ENCODE results near the gene SLX9.
"Not testable (repeated sequence)": the region's sequence is repeated elsewhere in the genome, so short reads cannot be mapped to it uniquely, and the experiment has no call there.

Gene SLX9

DNA sequence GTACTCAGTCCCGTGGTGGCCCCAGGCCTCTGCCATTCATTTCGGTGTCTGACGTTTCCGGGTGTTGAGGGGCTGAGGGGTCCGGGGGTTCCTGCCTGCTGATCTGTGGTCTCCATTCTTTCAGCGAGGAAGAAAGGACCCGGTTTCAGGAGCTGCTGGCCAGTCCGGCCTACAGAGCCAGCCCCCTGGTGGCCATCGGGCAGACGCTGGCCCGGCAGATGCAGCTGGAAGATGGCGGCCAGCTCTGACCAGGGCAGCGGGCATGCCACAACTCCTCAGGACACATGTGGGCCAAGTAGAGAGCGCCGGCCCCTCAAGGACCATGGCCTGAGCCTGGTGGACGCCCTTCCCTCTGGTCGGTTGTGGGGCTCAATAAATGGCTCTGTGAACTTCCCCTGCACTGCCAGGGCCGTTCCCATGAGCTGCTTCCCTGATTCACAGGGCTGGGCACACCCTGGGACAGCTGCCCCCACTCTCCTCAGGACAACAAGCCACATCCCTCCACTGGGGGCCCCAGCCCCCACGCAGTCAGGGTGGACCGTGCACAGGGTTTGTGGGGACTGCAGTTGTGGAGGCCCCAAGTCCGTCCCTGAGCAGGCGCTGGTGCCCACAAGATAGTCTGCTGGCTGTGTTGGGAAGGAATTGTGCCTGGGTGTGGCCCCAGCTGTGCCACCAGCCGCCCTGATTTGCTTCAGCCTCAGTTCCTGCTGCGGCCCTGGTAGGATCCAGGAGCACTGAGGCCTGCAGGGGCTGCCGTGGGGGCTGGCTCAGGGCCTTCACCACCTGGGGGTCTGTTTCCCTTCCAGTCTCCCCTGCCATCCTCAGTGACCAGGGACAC lies 36.9 kb downstream of the SLX9 start:
- DNase-seq (ENCODE audit: low read depth, low spot score) = not testable (repeated sequence)

DNA sequence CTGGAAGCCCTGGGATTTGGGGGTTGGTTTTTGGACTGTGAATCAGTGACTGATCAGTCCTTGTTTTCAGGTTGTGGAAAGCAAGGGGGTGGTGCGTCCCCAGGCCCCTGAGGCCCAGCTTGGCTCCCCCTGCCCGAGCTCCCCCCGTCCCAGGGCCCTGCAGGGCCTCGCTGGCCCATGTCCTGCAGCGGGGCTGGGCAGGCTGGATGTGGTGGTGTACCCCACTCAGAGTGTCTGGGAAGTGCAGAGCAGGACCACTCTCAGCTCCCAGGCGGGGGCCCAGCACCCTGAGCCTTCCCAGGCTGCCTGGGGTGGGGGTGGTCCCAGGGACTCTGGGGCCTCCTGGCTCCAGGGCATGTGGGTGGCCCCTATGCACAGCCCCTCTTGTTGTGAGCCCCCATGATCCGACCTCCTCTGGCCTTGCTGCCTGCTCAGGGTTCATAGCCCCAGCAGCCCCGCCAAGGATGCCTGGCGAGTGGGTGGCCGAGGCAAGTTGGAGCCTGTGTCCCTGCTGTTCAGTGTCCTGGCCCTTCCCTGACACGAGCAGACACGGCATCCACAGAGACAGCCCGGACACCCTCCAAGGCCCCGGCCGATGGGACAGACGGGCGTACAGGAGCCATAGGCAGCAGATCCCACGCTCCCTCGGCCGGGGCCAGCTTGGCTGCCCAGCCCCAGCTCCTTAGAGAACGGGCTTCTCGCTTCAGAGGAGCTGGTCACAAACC lies 37.9 kb downstream of the SLX9 start:
- DNase-seq (ENCODE audit: low read depth, low spot score) = no peak

DNA sequence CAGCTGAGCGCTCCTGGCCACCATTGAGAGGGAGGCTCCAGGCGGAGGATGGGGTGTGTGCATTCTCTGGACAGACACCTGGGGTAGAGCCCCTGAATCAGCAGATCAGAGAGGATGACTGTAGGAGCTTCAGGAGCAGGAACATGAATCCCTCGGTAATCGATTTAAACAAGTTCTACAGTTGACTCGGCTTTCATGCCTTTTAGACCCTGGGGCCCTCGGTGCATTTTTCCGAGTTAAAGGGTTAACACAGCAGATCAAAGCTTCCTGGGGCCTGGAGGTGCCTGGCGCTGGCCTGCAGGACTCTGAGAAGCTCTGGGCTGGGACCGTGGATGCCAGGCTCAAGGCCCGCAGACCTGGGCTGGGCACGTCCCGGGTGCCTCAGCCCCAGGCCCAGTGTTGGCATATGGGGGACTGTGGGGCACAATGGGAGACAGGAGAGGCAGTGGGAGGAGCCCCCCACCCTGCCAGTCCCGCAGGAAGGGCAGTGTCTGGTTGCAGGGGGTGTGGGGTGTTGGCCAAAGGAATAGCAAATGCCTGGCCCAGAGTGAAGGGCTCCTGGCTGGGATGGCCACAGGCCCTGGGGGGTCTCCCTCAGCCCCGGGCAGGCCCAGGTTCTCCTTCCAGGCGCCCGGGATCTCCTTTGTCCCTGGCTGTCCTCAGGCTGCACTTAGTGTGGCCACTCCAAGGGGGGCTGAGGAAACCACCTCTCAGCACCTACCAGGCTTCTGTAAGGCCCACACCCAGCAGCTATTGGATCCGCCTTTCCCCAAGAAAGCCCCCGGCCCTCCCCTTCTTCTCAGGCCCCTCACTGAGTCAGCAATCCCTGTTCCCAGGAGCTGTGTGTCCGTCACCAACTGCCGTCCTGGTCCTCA lies 40.1 kb downstream of the SLX9 start:
- no peak for DNase-seq (ENCODE audit: low read depth, low spot score)

DNA sequence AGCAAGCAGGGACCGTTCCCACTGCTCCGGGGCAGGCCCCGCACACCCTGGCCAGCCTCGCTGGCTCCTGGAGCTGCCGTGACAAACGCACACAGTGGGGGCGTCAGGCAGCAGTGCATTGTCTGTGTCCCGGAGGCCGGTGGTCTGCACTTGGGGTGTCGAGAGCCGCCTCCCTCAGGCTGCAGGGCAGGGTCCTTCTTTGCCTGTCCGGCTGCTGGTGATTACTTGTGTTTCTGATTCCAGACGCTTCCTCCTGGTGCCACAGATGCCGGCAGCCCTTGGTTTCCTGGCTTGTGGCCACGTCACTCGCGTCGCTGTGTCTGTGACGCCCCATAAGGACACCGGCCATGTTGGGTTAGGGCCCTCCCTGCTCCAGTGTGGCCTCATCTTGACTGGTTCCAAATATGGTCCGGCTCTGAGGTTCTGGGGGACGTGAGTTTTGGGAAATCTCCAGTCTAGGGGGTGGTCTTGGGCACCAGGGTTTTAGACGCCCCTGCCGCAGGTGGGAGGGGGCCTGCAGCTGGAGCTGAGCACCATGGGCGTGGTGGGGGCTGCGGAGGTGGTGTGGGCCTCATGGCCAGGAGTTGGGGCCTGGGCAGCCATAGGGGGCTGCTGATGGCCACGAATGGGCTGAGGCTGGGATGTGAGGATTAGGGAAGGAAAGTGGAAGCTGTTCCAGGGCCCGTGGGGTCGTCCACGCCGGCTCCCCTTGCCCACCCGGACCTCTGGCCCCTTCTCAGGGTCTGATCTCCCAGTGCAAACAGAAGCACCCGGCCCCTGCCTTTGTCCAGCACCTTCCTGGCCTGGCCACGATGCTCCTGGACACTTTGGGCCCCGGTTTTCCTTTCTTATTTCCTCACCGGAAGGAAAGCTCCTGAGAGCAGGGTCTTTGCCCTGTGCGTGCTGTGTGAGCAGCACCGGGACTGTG lies 41.0 kb downstream of the SLX9 start:
- no peak for DNase-seq (ENCODE audit: low read depth, low spot score)

DNA sequence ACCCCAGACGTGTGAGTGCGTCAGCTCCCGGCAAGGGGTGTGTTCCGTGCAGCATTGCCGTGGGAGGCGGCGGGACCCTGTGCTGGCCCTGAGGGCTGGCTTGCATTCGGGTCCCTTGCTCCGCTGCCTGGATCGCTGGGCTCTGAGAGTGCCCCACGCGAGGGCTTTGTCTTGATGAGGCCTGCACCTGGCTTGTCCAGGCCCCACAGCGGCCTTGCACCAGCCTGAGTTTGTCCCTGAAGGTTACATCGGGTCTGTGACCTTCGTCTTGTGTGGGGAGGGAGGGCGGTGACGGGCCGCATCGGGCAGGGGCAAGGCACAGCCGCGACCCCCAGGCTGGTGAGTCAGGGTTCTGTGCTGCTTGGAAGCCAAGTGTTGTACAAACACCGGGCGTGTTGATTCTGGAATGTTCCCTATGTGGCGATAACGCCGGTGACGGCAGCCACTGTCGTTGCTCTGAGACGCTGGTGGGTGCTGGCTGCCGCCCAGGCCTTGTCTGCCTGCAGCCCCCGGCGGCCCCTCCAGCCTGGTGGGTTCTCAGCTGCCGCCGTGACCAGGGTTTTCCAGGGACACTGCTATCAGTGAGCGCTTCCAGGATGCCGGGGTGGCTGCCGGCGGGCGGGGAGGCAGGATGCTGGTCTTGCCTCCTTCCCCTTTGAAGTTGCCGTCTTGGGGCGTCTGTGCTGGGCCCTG lies 42.9 kb downstream of the SLX9 start:
- no peak for DNase-seq (ENCODE audit: low read depth, low spot score)

DNA sequence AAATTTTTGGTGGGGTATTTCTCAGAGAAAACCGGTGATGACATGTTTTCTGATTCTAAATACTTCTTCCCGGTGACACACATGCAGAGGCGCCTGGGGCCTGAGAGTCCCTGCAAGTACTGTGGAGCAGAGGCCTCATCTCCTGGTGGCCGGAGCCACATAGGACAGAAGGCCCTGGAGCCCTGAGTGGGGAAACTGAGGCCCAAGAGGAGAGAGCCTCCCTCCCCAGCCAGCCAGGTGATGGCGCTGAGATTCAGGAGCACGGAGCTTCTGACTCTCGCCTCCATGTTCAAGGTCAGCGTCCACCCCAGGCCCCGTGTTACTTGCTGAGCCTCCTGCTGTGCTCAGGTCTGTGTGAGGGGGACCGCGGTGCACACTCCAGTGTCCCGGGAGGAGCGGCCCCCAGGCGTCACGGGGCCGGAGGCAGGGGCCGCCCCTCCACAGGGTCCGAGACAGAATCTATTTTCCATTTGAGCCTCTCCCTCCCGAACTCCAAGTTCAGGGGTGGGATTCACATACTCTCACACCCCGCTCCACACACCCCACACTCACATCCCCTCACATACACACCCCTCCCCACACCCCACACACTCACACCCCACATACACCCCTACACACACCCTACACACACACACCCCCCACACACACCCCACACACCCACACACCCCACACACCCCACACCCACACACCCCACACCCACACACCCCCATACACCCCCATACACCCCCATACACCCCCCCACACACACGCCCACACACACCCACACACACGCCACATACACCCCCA lies 43.8 kb downstream of the SLX9 start:
- DNase-seq (ENCODE audit: low read depth, low spot score) = no peak

DNA sequence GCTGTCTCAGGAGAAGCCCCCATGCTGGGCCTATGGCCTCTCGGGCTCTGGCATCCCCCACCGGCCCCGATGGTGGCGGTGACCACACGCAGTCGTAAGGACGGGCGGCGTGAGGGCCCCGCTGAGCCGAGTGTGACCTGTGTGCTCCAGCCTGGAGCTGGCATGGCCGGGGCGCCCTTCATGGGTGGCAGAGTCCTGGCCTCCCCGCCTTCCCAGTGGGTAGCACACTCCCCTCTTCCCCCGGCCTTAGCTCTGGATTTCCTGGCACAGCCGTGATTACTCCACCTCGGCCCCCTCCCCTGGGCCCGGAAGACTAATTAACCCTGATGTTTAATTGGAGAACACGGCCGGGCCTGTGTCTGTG lies 44.6 kb downstream of the SLX9 start:
- no peak for DNase-seq (ENCODE audit: low read depth, low spot score)

DNA sequence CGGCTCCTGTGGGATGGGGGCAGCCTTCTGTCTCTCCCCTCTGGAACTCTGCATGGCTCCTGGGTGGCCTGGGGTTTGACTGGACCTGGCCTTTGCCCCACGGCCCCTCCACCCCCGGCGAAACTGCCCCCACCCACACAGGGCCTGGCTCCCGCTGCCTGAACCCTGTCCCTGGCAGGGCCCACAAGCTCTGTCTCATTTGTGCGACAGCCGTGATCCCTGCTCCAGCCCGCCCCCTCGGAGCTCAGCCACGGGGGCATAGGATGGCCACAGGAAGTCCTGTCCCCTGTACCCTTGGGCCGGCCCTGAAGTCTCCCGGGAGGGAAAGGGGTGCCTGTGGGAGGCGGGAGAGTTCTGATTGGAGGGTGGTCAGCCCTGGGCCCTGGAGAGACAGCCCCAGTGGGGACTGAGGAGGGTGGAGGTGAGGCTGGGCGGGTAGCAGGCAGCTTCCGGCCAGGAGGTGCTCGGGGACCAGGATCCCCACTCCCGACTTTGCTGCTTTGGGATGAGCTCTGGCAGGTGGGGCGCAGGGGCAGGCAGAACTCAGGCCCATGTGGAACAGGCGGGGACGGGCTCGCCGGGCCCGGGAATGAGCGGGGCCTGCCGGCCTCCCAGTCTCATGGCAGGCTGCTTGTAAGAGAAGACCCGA lies 45.1 kb downstream of the SLX9 start:
- DNase-seq (ENCODE audit: low read depth, low spot score) = no peak

DNA sequence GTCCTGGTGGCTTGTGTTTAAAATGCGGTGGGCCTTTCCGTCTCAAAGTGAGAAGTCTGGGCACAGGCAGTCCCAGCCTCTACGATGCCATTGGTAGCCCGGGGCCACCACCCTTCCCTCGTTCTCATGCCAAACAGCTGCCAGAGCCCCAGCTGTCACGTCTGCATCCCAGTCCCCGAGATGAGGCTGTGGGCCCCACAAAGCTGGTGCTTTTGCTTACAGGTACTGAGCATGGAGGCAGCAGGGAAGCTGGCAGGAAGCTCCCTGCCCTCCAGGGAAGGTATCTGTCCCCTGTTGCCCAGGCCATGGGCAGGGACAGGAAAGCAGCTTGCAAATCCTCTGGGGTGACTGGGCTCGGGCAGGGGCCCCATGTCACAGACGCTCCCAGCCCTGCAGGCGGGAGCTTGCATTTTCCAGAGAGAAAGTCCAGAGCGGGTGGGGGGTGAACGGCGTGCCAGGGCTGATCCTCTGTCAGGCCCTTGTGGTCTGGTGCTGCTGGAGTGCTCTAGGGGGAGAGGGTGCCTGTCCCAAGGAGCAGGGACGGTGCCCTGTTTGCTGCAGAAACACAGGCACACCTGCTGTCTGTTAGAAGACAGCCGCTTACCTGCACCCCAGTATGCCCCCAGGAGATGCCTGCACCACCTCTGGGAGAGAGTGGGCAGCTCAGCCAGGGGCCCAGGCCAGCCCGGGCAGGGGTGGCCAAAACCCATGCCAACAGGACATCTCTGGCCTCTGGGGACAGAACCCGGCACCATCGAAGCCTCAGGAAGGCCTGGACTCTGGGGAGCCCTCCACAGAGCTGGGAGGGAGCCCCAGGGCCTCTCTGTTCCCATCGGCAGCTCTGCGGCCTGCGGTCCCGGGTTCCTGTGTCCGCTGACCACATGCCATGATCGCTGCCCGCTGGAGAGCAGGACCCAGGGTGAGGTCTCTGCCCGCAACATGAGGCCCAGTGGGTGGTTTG lies 45.9 kb downstream of the SLX9 start:
- no peak for DNase-seq (ENCODE audit: low read depth, low spot score)

DNA sequence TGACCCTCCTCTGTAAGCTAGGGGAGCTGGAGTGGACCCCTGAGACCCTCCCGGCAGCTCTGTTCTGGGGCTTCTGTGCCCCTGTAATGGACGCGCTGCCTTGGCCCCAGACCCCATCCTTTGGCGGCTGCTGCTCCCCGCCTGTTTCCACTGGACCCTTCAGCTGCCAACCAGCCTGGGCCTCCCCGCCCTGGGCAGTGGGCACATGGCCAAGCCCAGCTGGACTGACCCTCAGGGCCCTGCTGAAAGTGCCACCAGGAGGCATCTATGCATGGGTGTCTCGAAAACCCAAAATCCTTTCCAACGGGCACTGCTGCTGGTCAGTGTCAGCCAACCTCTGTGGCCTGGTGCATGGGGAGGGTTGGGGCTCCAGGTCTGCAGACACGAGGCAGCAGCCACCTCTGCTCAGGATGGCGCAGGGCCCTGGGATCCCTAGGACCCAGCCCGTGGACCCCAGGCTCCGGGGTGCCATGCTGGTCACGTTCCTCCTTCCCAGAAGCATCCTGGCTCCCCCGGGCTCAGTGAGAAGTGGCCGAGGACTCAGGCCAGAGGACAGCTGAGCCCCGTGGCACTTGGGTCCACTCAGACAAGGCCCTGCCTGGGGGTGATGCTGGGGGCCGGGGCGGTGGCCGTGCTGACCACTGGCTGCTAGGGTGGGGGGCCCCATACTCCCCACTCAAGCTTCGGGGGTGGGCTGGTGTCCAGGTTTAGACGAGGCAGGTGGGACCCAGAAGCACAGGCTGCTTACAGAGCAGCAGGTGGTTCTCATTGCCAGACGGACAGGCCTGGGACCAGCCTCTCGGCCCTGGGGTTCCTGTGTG lies 46.9 kb downstream of the SLX9 start:
- DNase-seq (ENCODE audit: low read depth, low spot score) = no peak

DNA sequence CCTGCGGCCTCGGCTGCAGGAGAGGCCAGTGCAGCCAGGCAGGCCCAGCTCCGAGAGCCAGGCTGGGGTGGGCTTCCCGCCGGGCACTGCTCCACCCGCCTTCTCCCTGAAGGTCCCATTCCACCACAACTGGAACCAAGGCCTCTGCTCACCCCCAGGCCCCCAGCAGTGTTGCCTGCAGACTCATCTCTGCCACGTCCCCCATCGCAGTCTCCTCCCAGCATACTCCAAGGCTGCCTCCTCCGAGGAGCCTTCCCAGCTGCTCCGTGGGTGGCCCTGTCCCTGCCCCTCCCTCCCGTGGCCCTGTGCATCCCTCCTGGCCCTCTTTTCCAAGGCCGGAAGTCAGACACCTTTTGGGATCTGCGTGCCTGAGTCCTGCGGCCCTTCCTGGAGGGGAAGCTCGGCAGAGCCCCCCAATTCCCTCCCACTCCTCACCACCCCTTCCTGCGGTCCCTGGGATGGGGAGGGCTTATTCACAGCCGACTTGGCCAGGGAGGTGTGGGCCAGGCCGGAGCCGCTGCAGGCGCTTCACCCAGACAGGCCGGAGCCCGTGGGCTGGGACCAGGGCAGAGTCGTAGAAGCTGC lies 47.6 kb downstream of the SLX9 start:
- no peak for DNase-seq (ENCODE audit: low read depth, low spot score)

DNA sequence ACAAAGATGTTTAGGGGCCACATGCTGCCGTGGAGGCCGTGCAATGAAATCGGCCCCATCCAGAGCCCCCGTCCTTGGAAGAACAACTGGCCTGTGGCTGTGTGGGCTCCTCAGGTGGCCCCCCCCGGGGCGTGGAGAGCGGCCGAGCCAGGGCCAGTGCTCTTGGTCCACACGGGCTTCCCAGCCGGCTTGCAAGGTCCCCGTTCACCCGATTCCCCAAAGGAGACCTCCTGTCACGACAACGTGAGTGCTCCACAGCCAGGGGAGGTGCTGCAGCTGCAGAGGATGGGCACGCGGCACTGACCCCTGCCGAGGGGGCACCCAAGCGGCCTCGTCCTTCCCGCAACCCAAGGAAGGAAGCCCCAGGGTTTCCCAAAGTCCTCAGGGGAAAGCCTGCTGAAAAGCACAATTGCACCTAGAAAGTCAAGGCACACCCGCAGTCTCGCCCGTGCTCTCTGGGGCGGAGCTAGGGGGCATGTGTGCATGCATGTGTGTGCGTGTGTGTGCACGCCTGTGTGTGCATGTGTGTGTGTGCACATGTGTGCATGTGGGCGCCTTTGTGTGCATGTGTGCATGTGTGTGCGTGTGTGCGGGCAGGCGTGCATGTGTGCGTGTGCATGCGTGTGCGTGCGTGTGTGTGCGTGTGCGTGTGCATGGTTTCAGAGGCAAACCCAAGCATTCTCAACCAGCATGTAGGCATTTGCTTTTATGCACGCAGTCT lies 48.2 kb downstream of the SLX9 start:
- DNase-seq (ENCODE audit: low read depth, low spot score) = no peak

DNA sequence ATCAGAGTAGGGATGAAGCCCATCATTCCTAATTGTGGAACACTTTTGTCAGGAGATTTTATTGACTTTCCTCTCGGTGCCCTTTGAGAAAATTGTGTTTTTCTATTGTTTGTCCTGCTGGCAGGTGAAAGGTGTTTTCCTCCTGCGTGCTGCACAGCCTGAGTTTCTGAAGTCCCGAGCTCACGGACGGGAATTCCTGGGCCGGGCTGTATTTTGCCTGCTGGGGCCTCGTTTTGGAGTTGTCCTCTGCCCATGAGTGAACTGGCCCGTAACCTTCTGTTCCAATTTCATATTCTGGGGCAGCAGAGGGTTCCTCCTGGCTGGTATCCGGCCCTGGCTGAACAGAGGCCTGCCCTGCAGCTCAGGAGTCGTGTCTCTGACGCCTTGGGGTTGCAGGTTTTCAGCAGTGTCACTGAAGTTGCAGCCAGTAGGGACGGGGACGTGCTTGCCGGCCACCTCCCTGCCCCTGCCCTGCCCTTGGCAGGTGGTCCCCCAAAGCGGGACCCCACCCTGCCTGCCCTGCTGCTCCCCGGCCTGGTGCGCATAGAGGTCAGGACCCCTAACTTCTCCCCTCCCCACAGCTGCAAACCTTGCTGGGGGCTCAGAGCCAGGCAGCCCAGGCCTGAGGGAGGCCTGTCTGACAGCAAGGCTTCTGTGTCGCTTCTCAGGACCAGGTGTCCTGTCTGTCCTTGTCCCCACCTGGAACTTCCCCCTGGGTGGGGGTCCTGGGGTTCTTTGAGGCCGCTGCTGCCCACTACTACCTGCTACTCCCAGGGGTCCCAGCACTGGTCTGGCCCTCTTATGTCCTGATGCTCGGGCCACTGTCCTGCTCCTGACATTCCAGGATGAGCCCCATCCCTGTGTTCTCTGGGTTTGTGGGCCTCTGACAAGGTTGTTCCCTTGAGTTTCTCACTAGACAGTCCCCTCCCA lies 49.0 kb downstream of the SLX9 start:
- DNase-seq (ENCODE audit: low read depth, low spot score) = no peak

DNA sequence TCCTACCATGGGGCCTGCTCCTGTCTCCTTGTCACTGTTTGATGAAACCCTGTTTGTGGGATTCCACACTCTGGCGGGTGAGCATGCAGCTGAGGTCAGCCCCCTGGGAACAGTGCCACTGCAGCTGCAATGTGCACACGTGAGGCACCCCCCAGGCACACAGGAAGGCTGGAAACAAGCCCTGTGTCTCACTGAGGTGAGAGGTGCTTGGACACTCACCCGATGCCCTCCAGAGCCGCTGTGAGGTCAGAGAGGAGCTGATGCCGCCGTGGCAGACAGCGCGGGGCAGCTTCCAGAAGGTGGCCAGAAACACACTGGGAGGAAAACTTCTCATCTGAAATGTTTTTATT lies 49.7 kb downstream of the SLX9 start:
- DNase-seq (ENCODE audit: low read depth, low spot score) = no peak
